Activated T-cell treated with anti-CD3 and anti-CD28 coated beads, Interleukin-2, amount 50 U/mL, for 4 hours (primary cell): ENCODE measurements around the gene VAV2. TPM values are rescaled to one million over a fixed set of nuclear protein-coding genes. Genes with fewer than 3 reads are reported as not detected.

Experiments
- ATAC-seq, 2 donors: fragments of 200-7000 bp; cut with Tn5 transposase; one replicate each; pipeline ENCODE4 v1.10.0; 2021
- DNase-seq: peaks from one replicate; pipeline ENCODE4 v3.0.0-alpha.2; 2020
- H3K27me3 Mint-ChIP-seq: one replicate; pipeline ENCODE4 v1.8.0; 2021; ENCODE audit warnings: low read depth, mixed read lengths
- H3K36me3 Mint-ChIP-seq: one replicate; pipeline ENCODE4 v1.8.0; 2022; ENCODE audit warnings: mixed read lengths; ENCODE audit not compliant: insufficient read depth
- H3K4me1 Mint-ChIP-seq: one replicate; pipeline ENCODE4 v1.8.0; 2021; ENCODE audit warnings: low read depth, mixed read lengths
- H3K4me3 Mint-ChIP-seq: one replicate; pipeline ENCODE4 v1.8.0; 2021; ENCODE audit warnings: mild to moderate bottlenecking, moderate library complexity, mixed read lengths
- H3K9me3 Mint-ChIP-seq: one replicate; pipeline ENCODE4 v1.8.0; 2021; ENCODE audit warnings: mixed read lengths
- total RNA-seq, 3 donors: library from RNA; stranded (reverse); gene quantifications; one replicate each; pipeline ENCODE4 v1.2.1, GENCODE V29; 2021

VAV2 gene
- total RNA-seq, 3 donors from 2014 or later, result 2.7 to 3.7 (median 3.2) TPM

DNA sequence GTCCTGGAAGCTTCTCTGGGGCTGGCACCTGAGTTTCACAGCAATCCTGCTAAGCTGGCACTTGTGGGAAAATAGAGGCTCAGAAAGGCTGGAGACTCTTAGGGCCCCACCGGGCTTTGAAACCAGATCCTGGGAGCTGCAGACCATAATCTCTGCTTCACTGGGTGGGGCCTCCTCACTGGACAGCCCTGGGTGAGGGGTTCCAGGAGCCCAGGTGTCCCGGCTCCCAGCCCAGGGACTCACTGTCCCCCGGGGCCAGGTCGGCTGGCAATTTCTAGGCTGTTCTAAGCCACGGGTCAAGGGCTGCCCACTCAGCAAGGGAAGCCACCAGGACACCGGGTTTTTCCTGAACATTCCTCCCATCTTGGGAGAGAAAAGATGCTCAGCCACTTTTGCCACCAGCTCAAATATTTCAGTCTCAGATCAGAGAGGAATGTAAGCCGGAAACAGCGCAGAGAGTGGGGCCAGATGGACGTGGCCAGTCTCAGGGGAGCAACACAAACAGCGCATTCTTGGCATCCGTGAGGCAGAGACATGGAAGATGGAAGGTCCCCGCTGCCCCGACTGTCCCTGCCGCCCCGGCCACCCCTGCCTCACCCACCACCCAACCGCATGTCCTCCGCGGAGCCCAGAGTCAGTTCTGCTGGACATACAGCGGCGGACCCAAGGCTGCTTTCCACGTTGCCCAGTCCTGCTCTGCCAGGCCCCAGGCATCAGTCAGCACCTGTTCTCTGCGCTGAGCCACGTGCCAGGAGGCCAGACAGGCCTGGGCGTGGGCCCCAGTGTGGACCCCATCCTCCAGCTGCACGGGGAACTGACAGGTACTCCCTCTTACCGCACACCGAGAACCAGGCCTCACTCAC lies 72.6 kb downstream of the VAV2 start:
- ATAC-seq (no peak), DNase-seq (no peak)
- peaks cover 2% of the 10 kb centered on the region for H3K36me3 Mint-ChIP-seq
- H3K9me3 Mint-ChIP-seq, result no peaks in the 10 kb centered on the region
- H3K4me1 Mint-ChIP-seq, result peaks cover 2% of the 10 kb centered on the region
- H3K4me3 Mint-ChIP-seq, result no peak overlapping the region
- H3K27me3 Mint-ChIP-seq, result peaks cover 4% of the 10 kb centered on the region

DNA sequence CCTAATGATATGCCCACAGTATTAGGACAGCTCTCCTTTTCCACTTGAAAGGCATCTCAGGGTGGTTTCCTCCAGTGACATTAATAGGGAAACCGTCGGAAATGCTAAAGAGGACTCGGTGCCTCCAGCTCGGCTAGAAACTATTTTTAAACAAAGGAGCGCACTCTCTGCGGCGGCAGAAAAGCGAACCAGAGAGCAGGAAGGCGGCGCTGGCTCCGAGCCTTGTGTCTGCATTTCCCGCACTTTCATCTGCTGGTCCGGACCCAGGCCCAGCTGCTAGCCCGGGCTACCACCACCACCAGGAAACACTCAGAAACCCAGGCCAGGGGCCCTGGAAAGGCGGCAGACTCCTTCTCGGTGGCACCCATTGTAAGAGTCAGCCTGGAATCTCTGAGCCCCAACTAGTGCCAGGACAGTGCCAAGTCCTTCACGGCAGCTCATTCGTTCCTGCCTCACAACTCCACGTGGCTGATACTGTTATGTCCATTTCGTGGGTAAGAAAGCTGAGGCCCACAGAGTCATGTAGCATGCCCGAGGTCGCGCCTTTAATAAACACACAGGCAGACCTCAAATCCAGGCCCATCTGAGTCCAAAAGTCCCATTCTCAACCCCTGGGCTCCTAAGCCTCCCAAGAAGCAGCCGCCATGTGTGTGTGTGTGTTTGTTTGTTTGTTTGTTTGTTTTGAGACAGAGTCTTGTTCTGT lies 73.9 kb downstream of the VAV2 start:
- no peaks in the 10 kb centered on the region for H3K9me3 Mint-ChIP-seq
- no peak for ATAC-seq

DNA sequence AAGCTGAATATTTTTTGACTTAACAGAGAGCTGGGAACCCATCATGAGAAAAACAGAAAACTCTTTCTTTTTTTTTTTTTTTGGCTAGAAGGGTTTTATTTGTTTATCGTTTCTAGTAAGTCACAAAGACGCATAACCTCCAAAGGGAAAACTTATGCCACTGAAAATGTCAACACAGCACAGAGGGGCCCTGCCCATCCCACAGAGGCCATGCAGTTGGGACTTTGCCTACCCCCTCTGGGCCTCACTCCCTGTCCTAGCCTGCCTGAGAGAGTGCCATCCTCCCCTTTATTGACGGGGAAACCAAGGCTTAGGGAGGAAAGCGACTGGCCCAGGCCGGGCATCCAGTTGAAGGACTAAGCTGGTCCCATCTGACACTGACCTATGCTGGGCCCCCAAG lies 74.7 kb downstream of the VAV2 start:
- Mint-ChIP-seq H3K4me1 (peaks cover 2% of the 10 kb centered on the region), H3K4me3 (no peak overlapping the region), H3K36me3 (no peaks in the 10 kb centered on the region), H3K9me3 (no peaks in the 10 kb centered on the region), H3K27me3 (peaks cover 4% of the 10 kb centered on the region)
- no peak for DNase-seq
- ATAC-seq, result no peak

More for the DNA sequence above, 73.9 kb downstream of the VAV2 start:
- H3K27me3 Mint-ChIP-seq, result peaks cover 4% of the 10 kb centered on the region
- peaks cover 2% of the 10 kb centered on the region for H3K4me1 Mint-ChIP-seq
- H3K36me3 Mint-ChIP-seq, result peaks cover 1% of the 10 kb centered on the region
- DNase-seq, result no peak
- H3K4me3 Mint-ChIP-seq, result no peak overlapping the region

DNA sequence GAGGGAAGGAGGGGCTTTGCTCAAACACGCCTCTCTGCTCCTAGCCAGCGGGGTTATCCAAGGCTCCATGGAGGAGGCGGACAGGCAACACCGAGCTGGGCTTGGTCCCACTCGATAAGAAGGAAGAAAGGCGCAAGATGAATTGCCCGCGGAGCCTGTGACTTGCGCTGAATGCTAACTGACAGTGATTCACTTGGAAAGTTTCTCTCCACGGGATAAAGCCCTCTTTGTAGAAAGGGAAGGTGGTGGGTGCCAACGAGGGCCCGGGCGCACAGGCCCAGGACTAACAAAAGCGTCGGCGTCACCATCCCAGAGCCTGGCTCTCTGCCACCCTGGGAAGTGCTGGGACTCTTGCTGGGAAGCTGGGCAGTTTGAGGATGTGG lies 76.0 kb downstream of the VAV2 start:
- Mint-ChIP-seq H3K36me3 (no peaks in the 10 kb centered on the region), H3K9me3 (no peaks in the 10 kb centered on the region), H3K4me1 (peaks cover 2% of the 10 kb centered on the region), H3K27me3 (peaks cover 4% of the 10 kb centered on the region), H3K4me3 (no peak overlapping the region)
- DNase-seq, result no peak
- ATAC-seq, result no peak

DNA sequence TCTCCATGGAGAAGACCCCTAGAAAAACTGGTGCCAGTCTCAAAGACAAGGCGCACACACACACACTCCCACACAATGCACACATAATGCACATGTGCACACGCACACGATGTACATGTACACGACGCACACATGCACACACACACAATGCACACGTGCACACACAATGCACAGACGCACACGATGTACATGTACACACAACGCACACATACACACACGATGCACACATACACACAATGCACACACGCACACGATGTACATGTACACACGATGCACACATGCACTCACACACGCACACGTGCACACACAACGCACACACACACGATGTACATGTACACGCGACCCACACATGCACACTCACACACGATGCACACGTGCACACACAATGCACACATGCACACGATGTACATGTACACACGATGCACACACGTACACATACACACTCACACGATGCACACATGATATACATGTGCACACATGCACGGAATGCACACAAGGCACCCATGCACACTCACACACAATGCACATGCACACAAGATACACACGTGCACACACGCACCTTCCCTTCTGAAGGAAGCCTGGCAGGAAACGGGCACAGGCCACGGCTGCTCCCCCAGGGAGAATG lies 76.5 kb downstream of the VAV2 start:
- no peak overlapping the region for H3K4me3 Mint-ChIP-seq
- DNase-seq, result no peak
- H3K36me3 Mint-ChIP-seq, result no peaks in the 10 kb centered on the region

DNA sequence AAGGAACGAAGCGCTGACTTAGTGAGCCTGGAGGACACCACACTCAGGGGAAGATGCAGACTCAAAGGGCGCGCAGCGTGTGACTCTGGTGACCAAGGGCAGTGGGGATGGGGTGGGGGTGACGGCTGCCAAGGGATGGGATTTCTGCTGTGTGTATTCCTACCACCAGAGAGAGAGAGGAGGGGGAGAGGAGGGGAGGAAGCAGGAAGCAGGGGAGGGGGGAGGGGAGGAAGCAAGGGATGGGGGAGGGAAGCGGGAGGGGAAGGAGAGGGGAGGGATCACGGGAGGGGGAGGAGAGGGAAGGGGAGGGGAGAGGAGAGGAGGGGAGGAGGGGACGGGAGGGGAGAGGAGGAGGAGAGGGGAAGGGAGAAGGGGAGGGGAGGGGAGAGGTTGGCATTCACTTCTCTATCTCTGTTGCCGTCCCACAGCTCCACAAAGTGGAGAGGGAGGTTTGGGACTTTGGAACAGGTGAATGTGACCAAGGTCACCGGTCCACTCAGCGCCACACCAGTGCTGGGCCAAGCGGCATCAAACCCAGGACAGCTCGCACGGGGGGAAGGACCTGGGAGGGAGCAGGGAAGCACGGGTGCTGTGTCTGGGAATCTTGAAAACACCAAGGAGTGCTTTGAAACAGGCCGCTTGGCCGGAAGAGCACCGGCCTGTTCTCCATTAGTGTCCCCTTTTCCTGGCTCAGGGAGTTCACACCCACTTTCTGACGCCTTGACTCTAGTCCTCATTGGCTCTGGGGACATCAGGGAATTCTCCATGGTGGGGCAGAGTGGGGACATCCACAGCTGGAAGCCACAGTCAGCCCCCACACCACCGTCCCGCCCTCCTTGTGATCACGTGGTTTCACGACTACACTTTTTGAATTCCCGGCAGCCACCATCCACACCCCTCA lies 77.4 kb downstream of the VAV2 start:
- no peak for ATAC-seq
- Mint-ChIP-seq H3K36me3 (no peaks in the 10 kb centered on the region), H3K27me3 (peaks cover 4% of the 10 kb centered on the region), H3K4me3 (no peak overlapping the region), H3K9me3 (no peaks in the 10 kb centered on the region), H3K4me1 (peaks cover 2% of the 10 kb centered on the region)
- no peak for DNase-seq

More for the DNA sequence above, 76.5 kb downstream of the VAV2 start:
- peaks cover 2% of the 10 kb centered on the region for H3K4me1 Mint-ChIP-seq
- peaks cover 4% of the 10 kb centered on the region for H3K27me3 Mint-ChIP-seq
- no peaks in the 10 kb centered on the region for H3K9me3 Mint-ChIP-seq
- ATAC-seq, result no peak

DNA sequence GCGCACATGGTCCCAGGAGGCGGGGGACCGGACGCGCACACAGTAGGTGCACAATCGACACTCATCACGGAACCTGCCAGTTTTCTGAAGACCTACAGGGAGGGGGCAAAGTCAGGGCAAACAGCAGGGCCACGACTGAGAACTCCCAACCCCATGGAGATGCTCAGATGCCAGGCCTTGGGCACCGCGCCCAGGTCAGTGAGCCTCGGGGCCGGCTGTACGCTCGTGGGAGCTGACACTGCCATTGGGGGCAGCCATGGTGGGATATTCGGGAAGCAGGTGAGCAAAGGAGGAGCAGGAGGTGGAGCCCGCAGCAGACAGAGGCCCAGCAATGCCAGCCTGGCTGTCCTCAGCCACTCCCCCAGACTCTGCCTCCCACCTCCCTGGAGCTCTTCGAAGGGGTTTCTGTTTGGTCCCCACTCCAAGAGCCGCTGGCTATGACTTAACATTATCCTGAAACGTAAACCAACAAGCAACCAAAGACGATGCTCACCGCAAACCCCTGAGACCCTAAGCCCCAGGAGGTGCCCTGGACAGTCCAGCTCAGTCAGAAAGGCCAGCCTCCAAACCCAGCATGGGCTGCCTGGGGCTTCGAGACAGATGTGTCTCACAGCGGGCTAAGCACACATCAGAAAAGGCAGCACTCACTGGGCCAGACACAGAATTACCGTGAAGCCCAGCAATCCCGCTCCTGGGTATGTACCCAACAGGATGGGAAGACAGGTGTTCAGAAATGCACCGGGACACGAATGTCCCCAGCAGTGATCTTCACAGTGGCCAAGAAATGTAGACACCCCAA lies 78.4 kb downstream of the VAV2 start:
- peaks cover 2% of the 10 kb centered on the region for H3K4me1 Mint-ChIP-seq
- ATAC-seq (no peak), DNase-seq (no peak)
- H3K4me3 Mint-ChIP-seq, result no peak overlapping the region
- H3K9me3 Mint-ChIP-seq, result no peaks in the 10 kb centered on the region
- no peaks in the 10 kb centered on the region for H3K36me3 Mint-ChIP-seq
- H3K27me3 Mint-ChIP-seq, result peaks cover under 1% of the 10 kb centered on the region

DNA sequence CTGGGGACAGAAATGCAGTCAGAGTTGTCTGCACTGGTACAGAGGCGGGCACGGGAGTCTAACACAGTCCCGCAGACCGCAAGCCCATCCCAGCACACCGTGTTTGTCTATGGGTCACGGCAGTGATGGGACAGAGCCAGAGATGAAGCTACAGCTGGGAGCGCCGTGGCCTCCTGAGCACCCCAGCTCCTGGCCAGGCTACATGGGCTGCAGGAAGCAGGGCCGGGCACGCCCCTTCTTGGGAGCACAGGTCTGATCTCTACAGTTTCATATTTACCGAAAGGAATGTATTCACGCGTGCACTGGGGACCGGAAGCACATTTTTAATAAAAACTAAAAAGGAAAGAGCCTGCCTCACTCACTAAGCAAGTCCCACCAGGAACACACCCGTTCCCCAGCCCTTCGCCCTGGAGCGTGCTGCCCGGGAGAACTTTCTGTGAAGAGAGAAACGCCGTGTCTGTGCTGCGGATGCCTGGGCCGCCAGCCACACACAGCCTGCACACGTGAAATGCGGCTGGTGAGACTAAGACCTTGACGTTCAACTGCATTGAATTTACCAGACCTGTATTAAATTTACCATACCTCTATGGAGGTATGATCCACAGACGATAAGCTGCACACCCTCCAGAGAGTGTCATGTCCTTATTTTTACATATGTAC lies 81.1 kb downstream of the VAV2 start:
- ATAC-seq, result no peak
- DNase-seq, result no peak
- Mint-ChIP-seq H3K4me1 (peaks cover 2% of the 10 kb centered on the region), H3K4me3 (no peak overlapping the region), H3K36me3 (no peaks in the 10 kb centered on the region), H3K27me3 (no peaks in the 10 kb centered on the region), H3K9me3 (no peaks in the 10 kb centered on the region)

DNA sequence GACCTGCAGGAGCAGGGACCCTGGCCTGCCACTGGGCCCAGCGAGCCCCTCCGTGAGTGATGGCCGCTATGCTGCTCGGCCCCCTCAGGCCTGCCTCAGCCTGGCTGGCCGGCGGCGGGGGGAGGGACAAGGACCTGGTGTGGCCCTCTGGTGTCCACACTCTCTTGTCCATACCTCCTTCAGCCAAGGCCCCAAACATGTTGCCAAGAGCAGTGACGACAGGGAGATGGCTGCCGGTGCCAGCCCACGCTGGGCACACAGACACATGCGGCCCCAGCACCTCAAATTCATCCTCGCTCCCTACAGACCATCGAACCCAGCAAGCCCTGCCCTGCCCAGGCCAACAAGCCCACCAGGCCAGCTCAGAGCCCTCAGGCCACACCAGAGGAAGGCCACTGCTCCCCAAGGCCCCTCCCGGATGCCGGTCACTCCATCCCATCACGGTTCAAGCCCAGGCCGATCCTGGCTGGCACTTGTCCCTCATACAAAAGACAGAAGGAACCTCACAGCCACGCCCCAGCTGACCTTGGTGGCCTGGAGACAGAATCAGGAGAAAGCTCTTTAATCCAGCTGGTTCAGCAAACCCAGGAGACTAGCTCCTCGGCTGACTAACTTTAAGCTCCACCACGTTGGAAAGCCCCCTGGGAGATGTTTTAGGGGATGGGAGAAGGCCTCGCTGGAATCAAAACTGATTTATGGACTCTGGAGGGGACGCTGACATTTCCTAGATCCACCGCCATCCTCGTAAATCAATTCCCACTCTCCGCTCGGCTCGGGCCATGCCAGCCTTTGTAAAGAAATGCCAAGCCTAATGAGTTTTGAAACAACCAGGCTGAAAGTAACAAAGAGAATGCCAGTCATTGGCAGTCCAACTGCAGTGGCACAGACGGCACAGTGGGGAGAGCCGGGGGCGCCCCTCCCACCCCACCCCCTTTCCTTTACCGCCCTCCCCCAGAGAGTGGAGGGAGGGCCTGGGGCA lies 84.9 kb downstream of the VAV2 start:
- no peak for ATAC-seq
- no peaks in the 10 kb centered on the region for H3K36me3 Mint-ChIP-seq
- DNase-seq, result no peak
- H3K4me1 Mint-ChIP-seq, result no peaks in the 10 kb centered on the region
- H3K4me3 Mint-ChIP-seq, result no peak overlapping the region
- H3K27me3 Mint-ChIP-seq, result no peaks in the 10 kb centered on the region
- H3K9me3 Mint-ChIP-seq, result no peaks in the 10 kb centered on the region

DNA sequence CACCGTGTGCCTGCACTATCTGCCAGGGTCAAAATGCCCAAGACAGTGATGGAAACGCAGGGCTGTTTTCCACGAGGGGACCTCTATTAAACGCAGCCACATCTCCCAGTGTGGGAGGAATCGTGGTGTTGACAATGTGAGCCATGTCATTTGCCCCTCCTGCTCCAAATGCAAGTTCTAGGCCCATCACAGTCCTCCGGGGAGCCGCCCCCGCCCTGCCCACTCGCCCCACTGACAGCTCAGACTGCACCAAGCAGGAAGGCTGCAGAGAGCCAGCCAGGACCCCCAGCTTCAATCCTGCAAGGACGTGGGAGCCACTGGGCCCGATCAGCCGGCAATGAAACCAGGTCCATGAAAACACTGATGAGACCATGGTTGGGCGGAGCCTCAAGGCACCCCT lies 85.9 kb downstream of the VAV2 start:
- Mint-ChIP-seq H3K27me3 (no peaks in the 10 kb centered on the region), H3K4me3 (no peak overlapping the region), H3K9me3 (no peaks in the 10 kb centered on the region), H3K4me1 (no peaks in the 10 kb centered on the region), H3K36me3 (no peaks in the 10 kb centered on the region)
- DNase-seq (no peak), ATAC-seq (no peak)

DNA sequence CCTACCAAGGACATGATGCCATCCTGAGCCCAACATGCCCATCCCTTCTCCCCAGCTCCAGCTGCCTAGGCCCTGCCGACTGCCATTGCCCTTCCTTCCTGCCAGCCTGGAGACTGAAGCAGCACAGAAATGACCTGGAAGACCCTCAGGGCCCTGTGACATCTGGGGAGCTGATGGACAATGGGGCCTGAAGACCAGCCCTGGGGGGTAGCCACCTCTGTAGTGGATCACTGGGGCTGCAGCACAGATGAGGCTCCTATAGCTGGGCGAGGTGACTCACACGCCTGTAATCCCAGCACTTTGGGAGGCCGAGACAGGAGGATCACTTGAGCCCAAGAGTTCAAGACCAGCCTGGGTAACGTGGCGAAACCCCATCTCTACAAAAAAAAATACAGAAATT lies 86.6 kb downstream of the VAV2 start:
- Mint-ChIP-seq H3K36me3 (no peaks in the 10 kb centered on the region), H3K9me3 (no peaks in the 10 kb centered on the region), H3K4me3 (no peak overlapping the region), H3K27me3 (no peaks in the 10 kb centered on the region), H3K4me1 (no peaks in the 10 kb centered on the region)
- DNase-seq (no peak), ATAC-seq (no peak)

DNA sequence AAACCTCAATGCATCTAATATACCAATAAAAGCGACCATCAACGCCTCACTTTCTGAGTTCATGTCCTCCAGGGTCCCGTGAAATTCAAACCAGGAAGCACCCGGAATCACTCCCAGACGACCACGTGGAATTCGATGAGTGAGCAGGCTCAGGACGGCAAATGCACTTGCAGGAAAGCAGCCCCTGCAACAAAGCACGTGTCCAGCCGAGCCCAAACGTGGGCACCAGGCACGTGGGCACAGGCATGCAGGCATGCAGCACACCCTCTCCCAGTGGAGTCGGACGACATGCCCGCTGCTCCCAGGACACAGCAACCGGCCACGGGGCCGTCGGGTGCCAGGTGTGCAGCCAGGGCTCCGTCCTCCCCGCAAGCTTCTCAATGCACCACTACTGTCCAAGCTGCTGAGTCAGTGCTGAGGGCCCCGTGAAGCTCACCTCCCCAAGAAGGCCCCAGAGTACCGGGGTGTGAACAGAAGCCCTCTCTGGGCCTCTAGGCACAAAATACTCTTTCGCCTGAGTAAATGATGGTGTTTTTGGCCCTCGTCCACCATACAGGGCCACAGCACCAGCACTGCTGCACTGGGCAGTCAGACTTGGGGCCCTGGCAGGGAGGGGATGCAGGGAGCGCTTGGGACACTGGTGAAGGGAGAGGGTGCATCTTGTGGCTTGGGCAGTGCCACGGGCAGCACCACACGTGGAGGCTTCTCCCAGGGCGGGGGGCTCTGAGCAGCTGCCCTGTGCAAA lies 87.6 kb downstream of the VAV2 start:
- no peak for DNase-seq
- Mint-ChIP-seq H3K4me3 (no peak overlapping the region), H3K9me3 (no peaks in the 10 kb centered on the region), H3K36me3 (no peaks in the 10 kb centered on the region), H3K27me3 (no peaks in the 10 kb centered on the region), H3K4me1 (no peaks in the 10 kb centered on the region)
- ATAC-seq, result no peak
